GM18517 (cell line): ENCODE data around the gene CIBAR2.

Experiments
- ATAC-seq: cut with Tn5 transposase; IDR thresholded peaks from one replicate; pipeline ENCODE4 v1.9.1; 2021; ENCODE audit warnings: mild to moderate bottlenecking, moderate library complexity; ENCODE audit not compliant: unreplicated experiment

Gene CIBAR2

GRCh38 chr16:85144026-85144915, 32.0 kb upstream of the CIBAR2 start:
- ATAC-seq: no peak

- no peak for ATAC-seq
Observed at GRCh38 chr16:85142771-85143211, 30.5 kb upstream of the CIBAR2 start.

- ATAC-seq: no peak
Observed at GRCh38 chr16:85142129-85142513, 29.8 kb upstream of the CIBAR2 start.

- ATAC-seq: no peak
Observed at GRCh38 chr16:85141491-85142128, 29.3 kb upstream of the CIBAR2 start.

- no peak for ATAC-seq
Observed at GRCh38 chr16:85140455-85141012, 28.3 kb upstream of the CIBAR2 start.

- no peak for ATAC-seq
Observed at GRCh38 chr16:85139881-85140339, 27.6 kb upstream of the CIBAR2 start.

- no peak for ATAC-seq
Observed at GRCh38 chr16:85138825-85139627, 26.8 kb upstream of the CIBAR2 start.

- no peak for ATAC-seq
Observed at GRCh38 chr16:85138073-85138824, 26.0 kb upstream of the CIBAR2 start.

- no peak for ATAC-seq
Observed at GRCh38 chr16:85137323-85138072, 25.2 kb upstream of the CIBAR2 start.

- ATAC-seq: no peak
Observed at GRCh38 chr16:85136702-85137322, 24.5 kb upstream of the CIBAR2 start.

GRCh38 chr16:85136213-85136701, 24.0 kb upstream of the CIBAR2 start:
- ATAC-seq: no peak

- ATAC-seq: no peak
Observed at GRCh38 chr16:85134789-85135142, 22.5 kb upstream of the CIBAR2 start.

GRCh38 chr16:85134076-85134788, 22.0 kb upstream of the CIBAR2 start:
- ATAC-seq: no peak

- ATAC-seq: no peak
Observed at GRCh38 chr16:85133290-85133599, 21.0 kb upstream of the CIBAR2 start.

GRCh38 chr16:85132456-85133289, 20.4 kb upstream of the CIBAR2 start:
- no peak for ATAC-seq

- no peak for ATAC-seq
Observed at GRCh38 chr16:85130705-85131028, 18.4 kb upstream of the CIBAR2 start.

GRCh38 chr16:85129876-85130704, 17.8 kb upstream of the CIBAR2 start:
- ATAC-seq: no peak
